AG04450 (cell line): ENCODE measurements around the gene OR10A5. TPM values are rescaled to one million over a fixed set of nuclear protein-coding genes. Genes with fewer than 3 reads are reported as not detected.

ENCODE experiments used
- CTCF ChIA-PET: fragments of 300-600, 350-600 bp; formaldehyde crosslinking; extraction: SDS; loops from one replicate; lab custom pipeline; 2022; ENCODE audit warnings: antibody characterized with exemption, inconsistent platforms; lab: Charles Lee
- POLR2A ChIA-PET: fragments of 350-600 bp; formaldehyde crosslinking; extraction: SDS; loops from one replicate; lab custom pipeline; 2021; ENCODE audit warnings: antibody characterized with exemption, inconsistent platforms; lab: Yijun Ruan, JAX
- DNase-seq: peaks from one replicate; pipeline ENCODE4 v3.0.0-alpha.2; 2011; ENCODE audit warnings: low read depth, low spot score
- H3K27ac ChIP-seq: one replicate; pipeline ENCODE4 v1.5.1; 2012; ENCODE audit warnings: low read depth, low read length, control low read depth
- H3K27me3 ChIP-seq: one replicate; pipeline ENCODE4 v1.6.0; 2012; ENCODE audit warnings: low read length; ENCODE audit not compliant: control insufficient read depth, insufficient read depth
- H3K4me3 ChIP-seq: 2 replicates; pipeline ENCODE4 v1.5.1; 2011; ENCODE audit warnings: mild to moderate bottlenecking, low read depth, low read length, control low read depth
- H3K9me3 ChIP-seq: 2 replicates; pipeline ENCODE4 v1.5.1; 2012; ENCODE audit warnings: low read length; ENCODE audit not compliant: control insufficient read depth, insufficient read depth
- CTCF ChIP-seq: IDR thresholded peaks from 2 replicates; pipeline ENCODE4 v1.5.1; 2011; ENCODE audit warnings: low read depth, low read length, control low read depth, inconsistent platforms
- polyA plus RNA-seq: library from polyadenylated mRNA; depleted of rRNA; stranded (reverse); fragments of >200 nt; gene quantifications from 2 replicates; pipeline ENCODE4 v1.2.3, GENCODE V29; 2011

Gene OR10A5
- polyA plus RNA-seq, 1 experiment = not detected

GRCh38 chr11:6817694-6818093 is 27.8 kb upstream of the OR10A5 start:
- CTCF ChIA-PET = no interaction called here
- no peak overlapping the region for H3K4me3 ChIP-seq
- no peaks in the 10 kb centered on the region for H3K9me3 ChIP-seq
- H3K27me3 ChIP-seq = no peaks in the 10 kb centered on the region
- POLR2A ChIA-PET = no interaction called here
- no peak overlapping the region for H3K27ac ChIP-seq
- TF ChIP-seq CTCF = no peak; the same call in 1 of the 2 replicates
- no peak for DNase-seq

GRCh38 chr11:6818967-6819366 is 26.5 kb upstream of the OR10A5 start:
- H3K27ac ChIP-seq = no peak overlapping the region
- H3K9me3 ChIP-seq = no peaks in the 10 kb centered on the region
- TF ChIP-seq CTCF = no peak
- ChIA-PET POLR2A (no interaction called here), CTCF (interaction anchor here (1.8 kb wide), 1 partner anchor 8 kb away, joined by 5 read pairs; no protein-coding TSS in a partner anchor)
- H3K27me3 ChIP-seq = no peaks in the 10 kb centered on the region
- H3K4me3 ChIP-seq = no peak overlapping the region
- DNase-seq = no peak

- POLR2A ChIA-PET = no interaction called here
- Histone ChIP-seq H3K27me3 (no peaks in the 10 kb centered on the region), H3K27ac (no peak overlapping the region), H3K4me3 (no peak overlapping the region), H3K9me3 (no peaks in the 10 kb centered on the region)
- DNase-seq = no peak
- CTCF ChIA-PET = interaction anchor here (1.3 to 4.1 kb wide), 2 partner anchors 12 to 69 kb away, joined by 4 to 25 read pairs; no protein-coding TSS in a partner anchor
- no peak for TF ChIP-seq CTCF
Observed at GRCh38 chr11:6824136-6824823, 21.2 kb upstream of the OR10A5 start.

- no peak overlapping the region for H3K27ac ChIP-seq
- H3K4me3 ChIP-seq = no peak overlapping the region
- H3K9me3 ChIP-seq = no peaks in the 10 kb centered on the region
- POLR2A ChIA-PET = no interaction called here
- H3K27me3 ChIP-seq = no peaks in the 10 kb centered on the region
- no peak for DNase-seq
- CTCF ChIA-PET = interaction anchor here (4.1 kb wide), 1 partner anchor 13 kb away, joined by 25 read pairs; no protein-coding TSS in a partner anchor
- TF ChIP-seq CTCF = no peak
Observed at GRCh38 chr11:6825231-6825744, 20.2 kb upstream of the OR10A5 start.

- ChIA-PET POLR2A (no interaction called here), CTCF (no interaction called here)
Observed at GRCh38 chr11:6828103-6828502, 17.4 kb upstream of the OR10A5 start.

More at GRCh38 chr11:6828103-6828502, 17.4 kb upstream of the OR10A5 start:
- TF ChIP-seq CTCF = no peak
- no peak for DNase-seq
- Histone ChIP-seq H3K4me3 (no peak overlapping the region), H3K27ac (no peak overlapping the region), H3K9me3 (no peaks in the 10 kb centered on the region), H3K27me3 (no peaks in the 10 kb centered on the region)
